Transverse colon (tissue), 4 donors: ENCODE data around the gene CPA2. TPM values are rescaled to one million over a fixed set of nuclear protein-coding genes. Genes with fewer than 3 reads are reported as not detected.

Source experiments
- DNase-seq: peaks from one replicate; pipeline ENCODE4 v3.0.0-alpha.2; 2019
- H3K27ac ChIP-seq, 4 donors: fragments of 200-600 bp; sonication (generic); 2 replicates each; pipeline ENCODE4 v1.5.1; 2016 to 2018; ENCODE audit warnings: inconsistent platforms in 4 of 4
- H3K27me3 ChIP-seq: fragments of 200-600 bp; sonication (generic); 2 replicates; pipeline ENCODE4 v1.5.1; 2017; ENCODE audit warnings: inconsistent platforms
- H3K36me3 ChIP-seq, 4 donors: fragments of 200-600 bp; sonication (generic); 2 replicates each; pipeline ENCODE4 v1.5.1; 2017 to 2019; ENCODE audit warnings: inconsistent platforms in 4 of 4
- H3K4me1 ChIP-seq, 4 donors: fragments of 200-600 bp; sonication (generic); 2 replicates each; pipeline ENCODE4 v1.5.1; 2017 to 2020; ENCODE audit warnings: inconsistent platforms in 4 of 4
- H3K4me3 ChIP-seq, 4 donors: fragments of 200-600 bp; sonication (generic); 1 replicate in 1 of 4; 2 replicates in 3 of 4; pipeline versions ENCODE4 v1.5.1 to v1.6.1; 2017 to 2019; ENCODE audit warnings: inconsistent platforms in 4 of 4
- H3K9me3 ChIP-seq, 2 donors: fragments of 200-600 bp; sonication (generic); 2 replicates each; pipeline ENCODE4 v1.5.1; 2017 to 2019; ENCODE audit warnings: inconsistent platforms in 2 of 2
- EP300 ChIP-seq: sonication (generic); formaldehyde crosslinking; IDR thresholded peaks from one replicate; pipeline ENCODE4 v1.6.1; 2017; ENCODE audit warnings: antibody characterized with exemption, low read depth
- POLR2A ChIP-seq: fragments of 450-650 bp; IDR thresholded peaks from one replicate; pipeline ENCODE4 v1.6.1; 2016; ENCODE audit warnings: antibody characterized with exemption, mild to moderate bottlenecking, moderate library complexity
- POLR2AphosphoS5 ChIP-seq, 3 donors: sonication (generic); formaldehyde crosslinking; IDR thresholded peaks; one replicate each; pipeline ENCODE4 v1.6.1; 2016; ENCODE audit warnings: antibody characterized with exemption in 3 of 3
- WGBS, 2 donors: methylation state at CpG; one replicate each; pipeline ENCODE4 v1.1.5; 2018; ENCODE audit warnings: low coverage in 1 of 2; 5-methylcytosine and 5-hydroxymethylcytosine counted together
- in situ Hi-C, 4 donors: fragments of 200-750 bp; cut with MboI; loops; one replicate each; pipeline versions ENCODE4 v1.15.0 to v1.15.1; 2017; ENCODE audit warnings: low sequenced_read_pairs in 3 of 4, low pct_ligation_motif_present in 1 of 4, low pct_unique_long_range_greater_than_20kb in 1 of 4
- intact Hi-C: fragments of 100-400 bp; cut with DNase I; formaldehyde crosslinking; loops from one replicate; pipeline ENCODE4 v1.15.1; 2023; ENCODE audit warnings: low total_unique reads
- total RNA-seq, 4 donors: library from RNA; depleted of rRNA; stranded (reverse); fragments of >200 nt; gene quantifications; one replicate each; pipeline ENCODE4 v1.1.0, GENCODE V29; 2016
- TF ChIP-seq, protein P1 (sequence below), 5 experiments: fragments of 200-600 bp in 3 of 5; fragments of 450-650 bp in 2 of 5; sonication (generic) in 3 of 5; IDR thresholded peaks; 1 replicate in 2 of 5; 2 replicates in 3 of 5; pipeline ENCODE4 v1.5.1; 2016 to 2017; ENCODE audit warnings: antibody characterized with exemption in 5 of 5, inconsistent platforms in 3 of 5, mild to moderate bottlenecking in 2 of 5, moderate library complexity in 1 of 5

The CPA2 gene
- total RNA-seq, 4 donors from 2014 or later, result 0.48 to 1.6 TPM; not detected in 2

- H3K27ac ChIP-seq, result no peak overlapping the region
- H3K36me3 ChIP-seq, result no peaks in the 10 kb centered on the region
- DNase-seq, result no peak
- in situ Hi-C loops, result no loop called here
- WGBS, 2 donors, result 71 to 100% methylated on average over 1 to 2 of the region's 2 CpGs
- no peaks in the 10 kb centered on the region for H3K4me1 ChIP-seq
- H3K4me3 ChIP-seq, result no peak overlapping the region
- TF ChIP-seq, protein P1, sequence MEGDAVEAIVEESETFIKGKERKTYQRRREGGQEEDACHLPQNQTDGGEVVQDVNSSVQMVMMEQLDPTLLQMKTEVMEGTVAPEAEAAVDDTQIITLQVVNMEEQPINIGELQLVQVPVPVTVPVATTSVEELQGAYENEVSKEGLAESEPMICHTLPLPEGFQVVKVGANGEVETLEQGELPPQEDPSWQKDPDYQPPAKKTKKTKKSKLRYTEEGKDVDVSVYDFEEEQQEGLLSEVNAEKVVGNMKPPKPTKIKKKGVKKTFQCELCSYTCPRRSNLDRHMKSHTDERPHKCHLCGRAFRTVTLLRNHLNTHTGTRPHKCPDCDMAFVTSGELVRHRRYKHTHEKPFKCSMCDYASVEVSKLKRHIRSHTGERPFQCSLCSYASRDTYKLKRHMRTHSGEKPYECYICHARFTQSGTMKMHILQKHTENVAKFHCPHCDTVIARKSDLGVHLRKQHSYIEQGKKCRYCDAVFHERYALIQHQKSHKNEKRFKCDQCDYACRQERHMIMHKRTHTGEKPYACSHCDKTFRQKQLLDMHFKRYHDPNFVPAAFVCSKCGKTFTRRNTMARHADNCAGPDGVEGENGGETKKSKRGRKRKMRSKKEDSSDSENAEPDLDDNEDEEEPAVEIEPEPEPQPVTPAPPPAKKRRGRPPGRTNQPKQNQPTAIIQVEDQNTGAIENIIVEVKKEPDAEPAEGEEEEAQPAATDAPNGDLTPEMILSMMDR (IDR thresholded peaks at IDR 0.05), result no peak
- TF ChIP-seq POLR2A (no peak), EP300 (no peak), POLR2AphosphoS5 (IDR thresholded peaks at IDR 0.05) (no peak)
- no peaks in the 10 kb centered on the region for H3K27me3 ChIP-seq
- intact Hi-C loops, result no loop called here
- peaks cover 11 to 26% of the 10 kb centered on the region in 2 donors for H3K9me3 ChIP-seq
Observed at GRCh38 chr7:130256704-130257103, 10.0 kb upstream of the CPA2 start.

GRCh38 chr7:130258494-130259078, 8.1 kb upstream of the CPA2 start:
- H3K4me1 ChIP-seq, result no peaks in the 10 kb centered on the region
- 68 to 71% methylated on average over 1 of the region's 1 CpG for WGBS, 2 donors
- TF ChIP-seq, protein P1 (IDR thresholded peaks at IDR 0.05), result no peak
- TF ChIP-seq EP300 (no peak), POLR2A (no peak), POLR2AphosphoS5 (IDR thresholded peaks at IDR 0.05) (no peak)
- intact Hi-C loops (no loop called here), in situ Hi-C loops (no loop called here)
- H3K4me3 ChIP-seq, result no peak overlapping the region
- no peaks in the 10 kb centered on the region for H3K27me3 ChIP-seq
- no peaks in the 10 kb centered on the region for H3K36me3 ChIP-seq
- H3K9me3 ChIP-seq, result peaks cover 11 to 26% of the 10 kb centered on the region in 2 donors
- no peak for DNase-seq
- H3K27ac ChIP-seq, result no peak overlapping the region

DNA sequence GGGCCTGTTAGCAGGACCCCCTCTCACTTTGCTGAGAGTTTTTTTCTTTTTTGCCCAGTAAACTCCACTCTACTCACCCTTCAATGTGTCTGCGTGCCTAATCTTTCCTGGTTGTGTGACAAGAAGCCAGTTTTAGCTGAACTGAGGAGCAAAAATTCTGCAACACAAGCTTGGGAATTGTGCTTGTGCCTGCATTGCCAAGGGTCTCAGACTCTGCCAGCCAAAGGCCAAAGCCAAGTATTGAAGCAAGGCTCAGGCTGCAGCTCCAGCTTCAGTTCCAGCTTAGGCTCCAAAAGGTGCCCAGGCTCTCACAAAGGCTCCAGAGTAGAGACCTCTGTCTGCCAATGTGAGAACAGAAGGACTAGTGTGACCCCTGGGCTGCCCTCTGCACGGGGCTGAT, 4.2 kb upstream of the CPA2 start:
- TF ChIP-seq, protein P1 (IDR thresholded peaks at IDR 0.05), result no peak
- no peak for TF ChIP-seq POLR2A
- 58 to 100% methylated on average over 1 to 2 of the region's 2 CpGs for WGBS, 2 donors
- no peak for DNase-seq
- intact Hi-C loops (no loop called here), in situ Hi-C loops (no loop called here)
- no peaks in the 10 kb centered on the region for H3K36me3 ChIP-seq
- H3K27me3 ChIP-seq, result no peaks in the 10 kb centered on the region
- H3K9me3 ChIP-seq, result peaks cover 11 to 17% of the 10 kb centered on the region in 2 donors
- H3K4me3 ChIP-seq, result no peak overlapping the region
- no peak overlapping the region for H3K27ac ChIP-seq
- no peaks in the 10 kb centered on the region for H3K4me1 ChIP-seq

DNA sequence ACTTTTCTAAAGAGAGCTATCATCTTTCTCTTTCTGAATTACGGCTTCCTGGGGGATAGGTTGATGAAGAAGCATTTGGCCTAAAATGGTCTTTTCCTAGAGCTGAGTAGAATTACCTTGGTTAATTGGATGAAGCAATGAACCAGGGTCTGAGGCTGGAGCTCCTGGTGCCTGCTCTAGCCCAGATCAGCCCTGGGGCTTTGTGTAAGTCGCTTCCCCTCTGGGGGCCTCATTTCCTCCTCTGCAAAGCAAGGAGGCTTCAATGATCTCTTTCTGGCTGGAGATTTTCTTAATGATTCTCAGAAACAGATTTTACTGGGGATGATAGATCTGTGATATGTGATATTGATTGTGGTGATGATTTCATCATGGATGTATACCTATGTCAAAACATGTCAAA, 3.5 kb upstream of the CPA2 start:
- TF ChIP-seq POLR2AphosphoS5 (IDR thresholded peaks at IDR 0.05), result no peak
- TF ChIP-seq, protein P1 (IDR thresholded peaks at IDR 0.05), result no peak
- no peak for TF ChIP-seq POLR2A
- no peak for TF ChIP-seq EP300
- intact Hi-C loops (no loop called here), in situ Hi-C loops (no loop called here)
- 71% methylated on average over 1 to 2 of the region's 2 CpGs for WGBS, 2 donors
- Histone ChIP-seq H3K4me3 (no peak overlapping the region), H3K27ac (no peak overlapping the region), H3K36me3 (no peaks in the 10 kb centered on the region), H3K27me3 (no peaks in the 10 kb centered on the region), H3K4me1 (no peaks in the 10 kb centered on the region), H3K9me3 (peaks cover 6 to 12% of the 10 kb centered on the region in 2 donors)
- no peak for DNase-seq
